ENCODE results near the gene GRHPR.

GRHPR gene

GRCh38 chr9:37417252-37417803, 5.2 kb upstream of the GRHPR start:
- TF ChIP-seq CTCF (IDR thresholded peaks at IDR 0.05; ENCODE audit: low read depth, low read length): no peak
- DNase-seq (ENCODE audit: extremely low read depth, low read depth): no peak

GRCh38 chr9:37417857-37418618, 4.5 kb upstream of the GRHPR start:
- DNase-seq (ENCODE audit: extremely low read depth, low read depth): no peak
- TF ChIP-seq CTCF (IDR thresholded peaks at IDR 0.05; ENCODE audit: low read depth, low read length): no peak

GRCh38 chr9:37419204-37419603, 3.3 kb upstream of the GRHPR start:
- no peak for TF ChIP-seq CTCF (IDR thresholded peaks at IDR 0.05; ENCODE audit: low read depth, low read length)
- no peak for DNase-seq (ENCODE audit: extremely low read depth, low read depth)

GRCh38 chr9:37420271-37421215, 2.0 kb upstream of the GRHPR start:
- TF ChIP-seq CTCF (IDR thresholded peaks at IDR 0.05; ENCODE audit: low read depth, low read length): no peak
- DNase-seq (ENCODE audit: extremely low read depth, low read depth): no peak

- no peak for DNase-seq (ENCODE audit: extremely low read depth, low read depth)
- no peak for TF ChIP-seq CTCF (IDR thresholded peaks at IDR 0.05; ENCODE audit: low read depth, low read length)
These were observed 595 bp upstream of the GRHPR start for GRCh38 chr9:37421914-37422288.

GRCh38 chr9:37423508-37423907, 1.0 kb downstream of the GRHPR start:
- DNase-seq (ENCODE audit: extremely low read depth, low read depth): no peak
- no peak for TF ChIP-seq CTCF (IDR thresholded peaks at IDR 0.05; ENCODE audit: low read depth, low read length)
